HCT116 (cell line): Measurements from ENCODE around the gene PTPN12. TPM values are rescaled to one million over a fixed set of nuclear protein-coding genes. Genes with fewer than 3 reads are reported as not detected.
A peak's percentile ranks its signal among the peaks of the same experiment; 100 is the strongest.

Experiments used
- ATAC-seq: fragments of 200-7000 bp; cut with Tn5 transposase; 2 replicates; pipeline ENCODE4 v1.9.1; 2020; ENCODE audit warnings: mild to moderate bottlenecking, moderate library complexity
- BruUV-seq: library from RNA; stranded (reverse); fragments of 400-500 nt; replicated peaks from 2 replicates; lab custom pipeline; 2021; lab: Mats Ljungman, UMichigan
- CTCF ChIA-PET: fragments of 300-600 bp; sonication (Branson Sonifier 250); formaldehyde crosslinking; loops from one replicate; lab custom pipeline; 2021; ENCODE audit warnings: antibody characterized with exemption; lab: Charles Lee
- POLR2A ChIA-PET: fragments of 300-600, 350-600 bp; sonication (Branson Sonifier 250); formaldehyde crosslinking; loops from one replicate; lab custom pipeline; 2021; ENCODE audit warnings: antibody characterized with exemption; lab: Charles Lee
- RAD21 ChIA-PET, 2 experiments: fragments of 300-600 bp; sonication (Branson Sonifier 250); formaldehyde crosslinking; loops; one replicate each; lab custom pipeline; 2023; ENCODE audit warnings: low total read pairs in 2 of 2; ENCODE audit not compliant: uncharacterized antibody in 2 of 2, unreplicated experiment in 2 of 2, low non-redundant PET in 1 of 2; lab: Charles Lee
- DNase-seq: peaks from one replicate; pipeline ENCODE4 v3.0.0-alpha.2; 2010; ENCODE audit warnings: low read depth, low spot score
- H2AFZ ChIP-seq: fragments of 200-600 bp; shearing (Covaris generic), sonication (generic); 2 replicates; pipeline ENCODE4 v1.6.1; 2017; ENCODE audit warnings: low read depth, mixed run types, mixed read lengths, antibody characterized with exemption, low read length; ENCODE audit not compliant: poor library complexity, severe bottlenecking
- H3K27ac ChIP-seq: 2 replicates; pipeline ENCODE4 v1.5.1; 2012; ENCODE audit warnings: low read depth, low read length
- H3K27me3 ChIP-seq: fragments of 200-600 bp; sonication (generic); 2 replicates; pipeline ENCODE4 v1.6.1; 2016; ENCODE audit warnings: mixed run types, low read length, mixed read lengths; ENCODE audit not compliant: insufficient read depth
- H3K36me3 ChIP-seq, 2 experiments: fragments of 200-500 bp in 1 of 2; fragments of 200-600 bp in 1 of 2; sonication (Bioruptor generic) in 1 of 2; sonication (generic) in 1 of 2; 2 replicates each; pipeline versions ENCODE4 v1.5.1 to v1.6.1; 2014 to 2016; ENCODE audit warnings: low read length in 2 of 2, inconsistent platforms in 1 of 2, mixed read lengths in 1 of 2, mixed run types in 1 of 2; ENCODE audit not compliant: insufficient read depth in 2 of 2, control insufficient read depth in 1 of 2
- H3K4me1 ChIP-seq, 2 experiments: fragments of 200-600 bp in 1 of 2; sonication (generic) in 1 of 2; 2 replicates each; pipeline versions ENCODE4 v1.5.1 to v1.6.1; 2012 to 2017; ENCODE audit warnings: low read length in 2 of 2, inconsistent platforms in 1 of 2, mild to moderate bottlenecking in 1 of 2, mixed read lengths in 1 of 2, mixed run types in 1 of 2, moderate library complexity in 1 of 2; ENCODE audit not compliant: insufficient read depth in 2 of 2, control insufficient read depth in 1 of 2
- H3K4me2 ChIP-seq: fragments of 200-600 bp; sonication (generic); 2 replicates; pipeline ENCODE4 v1.6.1; 2017; ENCODE audit warnings: mixed run types, low read length, mixed read lengths
- H3K4me3 ChIP-seq, 2 experiments: fragments of 200-600 bp in 1 of 2; sonication (generic) in 1 of 2; replicated peaks in 1 of 2; 2 replicates each; pipeline ENCODE4 v1.5.1; 2011 to 2016; ENCODE audit warnings: low read length in 2 of 2, control low read depth in 1 of 2, low read depth in 1 of 2, mild to moderate bottlenecking in 1 of 2, mixed read lengths in 1 of 2, mixed run types in 1 of 2
- H3K79me2 ChIP-seq: fragments of 200-600 bp; sonication (generic); 2 replicates; pipeline ENCODE4 v1.6.1; 2017; ENCODE audit warnings: mild to moderate bottlenecking, mixed run types, low read length, moderate library complexity, mixed read lengths; ENCODE audit not compliant: insufficient read depth
- H3K9ac ChIP-seq: fragments of 200-600 bp; sonication (generic); 2 replicates; pipeline ENCODE4 v1.6.1; 2016; ENCODE audit warnings: low read length, mixed read lengths
- H3K9me2 ChIP-seq: fragments of 200-600 bp; sonication (generic), shearing (Covaris generic); 2 replicates; pipeline ENCODE4 v1.6.1; 2017; ENCODE audit warnings: mixed run types, mild to moderate bottlenecking, moderate library complexity; ENCODE audit not compliant: insufficient read depth
- H3K9me3 ChIP-seq, 2 experiments: fragments of 200-500 bp in 1 of 2; fragments of 200-600 bp in 1 of 2; sonication (Bioruptor generic) in 1 of 2; sonication (generic) in 1 of 2; 2 replicates each; pipeline ENCODE4 v1.6.1; 2014 to 2017; ENCODE audit warnings: low read length in 2 of 2, mixed read lengths in 2 of 2, inconsistent platforms in 1 of 2, low read depth in 1 of 2, mild to moderate bottlenecking in 1 of 2, mixed run types in 1 of 2, moderate library complexity in 1 of 2; ENCODE audit not compliant: control insufficient read depth in 1 of 2, insufficient read depth in 1 of 2
- H4K20me1 ChIP-seq: fragments of 200-600 bp; sonication (generic), shearing (Covaris generic); 2 replicates; pipeline ENCODE4 v1.6.1; 2017; ENCODE audit warnings: mixed run types, mild to moderate bottlenecking, moderate library complexity; ENCODE audit not compliant: insufficient read depth
- CBX3 ChIP-seq: IDR thresholded peaks from 2 replicates; pipeline ENCODE4 v1.6.1; 2012; ENCODE audit warnings: low read depth
- EGR1 ChIP-seq: IDR thresholded peaks from 2 replicates; pipeline ENCODE4 v1.6.1; 2012; ENCODE audit warnings: low read depth
- FOSL1 ChIP-seq: IDR thresholded peaks from 2 replicates; pipeline ENCODE4 v1.6.1; 2012; ENCODE audit warnings: low read depth
- JUND ChIP-seq: IDR thresholded peaks from 2 replicates; pipeline ENCODE4 v1.6.1; 2012
- POLR2A ChIP-seq: IDR thresholded peaks from 2 replicates; pipeline ENCODE4 v1.7.0; 2011; ENCODE audit warnings: borderline replicate concordance; ENCODE audit not compliant: insufficient read depth, insufficient read length; ENCODE audit errors: extremely low read depth
- RAD21 ChIP-seq: IDR thresholded peaks from 2 replicates; pipeline ENCODE4 v1.6.1; 2012; ENCODE audit warnings: low read depth, mild to moderate bottlenecking
- SIN3A ChIP-seq: IDR thresholded peaks from 2 replicates; pipeline ENCODE4 v1.6.1; 2012; ENCODE audit warnings: low read depth
- SRF ChIP-seq: IDR thresholded peaks from 2 replicates; pipeline ENCODE4 v1.6.1; 2012; ENCODE audit warnings: low read depth
- ZBTB33 ChIP-seq: IDR thresholded peaks from 2 replicates; pipeline ENCODE4 v1.6.1; 2011; ENCODE audit warnings: mild to moderate bottlenecking, low read length, moderate library complexity; ENCODE audit not compliant: insufficient replicate concordance; ENCODE audit errors: extremely low read depth
- ZFX ChIP-seq: fragments of 450-650 bp; IDR thresholded peaks from 2 replicates; pipeline ENCODE4 v1.6.1; 2017
- intact Hi-C: fragments of 100-400 bp; cut with micrococcal nuclease; formaldehyde crosslinking; loops from 2 replicates; pipeline ENCODE4 v1.10.0; 2022
- total RNA-seq: library from RNA; stranded (reverse); gene quantifications from one replicate; pipeline ENCODE4 v1.2.1, GENCODE V29; 2021; ENCODE audit not compliant: unreplicated experiment

Gene PTPN12
- total RNA-seq, 1 experiment from 2014 or later = 80.5 TPM

- POLR2A ChIA-PET = interaction anchor here (0.7 kb wide), 1 partner anchor 79 kb away, joined by 3 read pairs; no protein-coding TSS in a partner anchor
- H3K79me2 ChIP-seq = no peaks in the 10 kb centered on the region
- TF ChIP-seq CBX3 (0 out of 2 replicates have a peak, but pooled peaks have one; percentile 37), ZFX (no peak), JUND (peak; percentile 44), SIN3A (no peak), SRF (no peak), POLR2A (no peak), FOSL1 (peak; percentile 53; the same call in 1 of the 2 replicates), EGR1 (no peak), RAD21 (no peak), ZBTB33 (no peak)
- TF ChIP-seq, all 23 proteins: peak for 3
- peak; percentile 48 for DNase-seq
- H3K27me3 ChIP-seq = no peaks in the 10 kb centered on the region
- peak; percentile 82 for ATAC-seq
- BruUV-seq = no TSS peak
- H3K36me3 ChIP-seq = no peaks in the 10 kb centered on the region
- no peaks in the 10 kb centered on the region for H3K9me2 ChIP-seq
- H3K4me3 ChIP-seq = no peak overlapping the region
- RAD21 ChIA-PET = no interaction called here
- H4K20me1 ChIP-seq = no peaks in the 10 kb centered on the region
- intact Hi-C loops = no loop called here
- peak overlapping the region; percentile 19; the same call in 1 of the 2 replicates for H3K4me2 ChIP-seq
- no peak overlapping the region for H3K27ac ChIP-seq
- CTCF ChIA-PET = interaction anchor here (0.9 kb wide), 2 partner anchors 22 to 24 kb away, joined by 3 to 5 read pairs; no protein-coding TSS in a partner anchor
- H3K9me3 ChIP-seq = no peaks in the 10 kb centered on the region
- H3K4me1 ChIP-seq = peaks cover 23 to 24% of the 10 kb centered on the region in 2 experiments
- no peak overlapping the region for H3K9ac ChIP-seq
- no peak overlapping the region for H2AFZ ChIP-seq
Measured at GRCh38 chr7:77674878-77675277, 137.8 kb downstream of the PTPN12 start.
